HG03342 (cell line): ENCODE results near the gene LLCFC1.

Source experiments
- ATAC-seq: cut with Tn5 transposase; IDR thresholded peaks from one replicate; pipeline ENCODE4 v1.9.1; 2021; ENCODE audit warnings: mild to moderate bottlenecking, moderate library complexity; ENCODE audit not compliant: unreplicated experiment

Gene LLCFC1

DNA sequence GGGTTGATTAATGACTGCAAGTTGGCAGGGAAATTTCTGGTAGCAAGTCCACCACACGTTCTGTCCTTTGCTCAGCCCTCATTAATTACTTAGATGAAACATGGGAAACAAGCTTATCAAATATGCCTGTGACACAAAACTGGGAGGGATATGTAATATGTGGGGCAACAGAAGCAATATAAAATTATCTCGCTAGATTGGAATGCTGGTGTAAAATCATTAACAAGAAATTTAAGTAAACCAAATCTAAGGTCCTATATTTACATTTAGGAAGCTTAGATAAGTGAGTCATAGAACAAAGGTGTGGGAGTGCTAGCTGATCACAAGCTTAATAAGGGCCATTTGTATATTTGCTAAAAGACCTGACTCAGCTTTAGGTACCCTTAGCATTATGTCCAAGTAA is 29.3 kb upstream of the LLCFC1 start:
- ATAC-seq, result no peak

- ATAC-seq, result no peak
These were observed 28.8 kb upstream of the LLCFC1 start for GRCh38 chr7:142910481-142910880.

DNA sequence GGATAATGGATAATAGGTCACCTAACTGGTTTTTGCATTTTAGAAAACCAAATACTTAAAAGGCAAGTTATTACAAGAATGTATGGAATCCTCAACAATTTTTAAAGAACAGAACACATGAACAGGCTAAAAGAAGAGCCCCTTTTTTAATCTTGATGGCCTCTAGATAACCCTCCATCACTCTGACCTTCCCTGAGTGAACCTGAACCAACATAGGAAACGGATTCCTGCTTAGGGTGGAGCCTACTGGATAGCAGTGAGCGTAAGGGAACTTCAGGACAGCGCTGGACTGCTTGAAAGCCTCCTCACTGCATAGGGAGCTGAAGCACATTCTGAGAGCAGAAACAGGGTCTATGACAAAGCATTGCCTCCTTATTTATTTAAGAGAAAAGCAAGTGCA is 26.2 kb upstream of the LLCFC1 start:
- no peak for ATAC-seq

- no peak for ATAC-seq
These were observed 25.7 kb upstream of the LLCFC1 start for GRCh38 chr7:142913566-142913965.

GRCh38 chr7:142914121-142914520 is 25.2 kb upstream of the LLCFC1 start:
- ATAC-seq, result no peak

DNA sequence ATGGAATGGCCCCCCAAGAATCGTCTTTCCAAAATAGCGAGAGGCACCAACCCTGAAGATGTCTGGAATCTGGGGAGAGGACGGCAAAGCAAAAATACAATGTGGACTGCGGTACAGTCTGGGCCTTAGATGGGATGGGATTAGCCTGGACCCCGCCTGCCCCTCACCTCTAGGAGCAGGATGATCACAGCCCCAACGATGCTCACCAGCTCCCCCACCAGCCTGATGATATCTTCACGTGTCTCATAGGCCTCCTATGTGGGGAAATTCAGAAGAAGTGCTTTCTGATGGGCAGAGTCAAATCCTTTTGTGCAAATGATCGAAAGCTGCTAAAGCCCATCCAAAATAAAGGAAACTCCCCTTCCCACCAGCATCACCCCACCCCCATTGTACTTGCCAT is 24.0 kb upstream of the LLCFC1 start:
- no peak for ATAC-seq

DNA sequence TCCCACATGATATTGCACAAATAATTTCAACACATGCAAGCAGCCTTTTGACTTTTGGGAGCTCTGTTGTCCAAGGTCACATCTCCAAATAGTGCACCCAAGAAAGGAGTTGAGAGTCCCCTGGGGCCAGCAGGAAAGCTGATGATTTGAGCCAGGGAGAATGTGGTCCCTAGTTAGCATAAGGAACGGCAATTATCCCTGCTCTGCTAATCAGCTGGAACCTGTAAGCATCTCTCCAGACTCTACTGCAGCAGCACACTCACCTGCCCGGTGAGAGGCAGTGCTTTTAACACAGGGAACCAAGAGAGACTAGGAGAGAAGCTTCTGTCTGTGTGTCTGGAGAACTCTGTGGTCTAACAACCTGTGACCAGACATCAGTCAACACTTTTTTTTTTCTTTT is 22.8 kb upstream of the LLCFC1 start:
- ATAC-seq, result no peak

- no peak for ATAC-seq
These were observed 21.8 kb upstream of the LLCFC1 start for GRCh38 chr7:142917447-142917846.

- ATAC-seq, result no peak
These were observed 20.4 kb upstream of the LLCFC1 start for GRCh38 chr7:142918901-142919300.

DNA sequence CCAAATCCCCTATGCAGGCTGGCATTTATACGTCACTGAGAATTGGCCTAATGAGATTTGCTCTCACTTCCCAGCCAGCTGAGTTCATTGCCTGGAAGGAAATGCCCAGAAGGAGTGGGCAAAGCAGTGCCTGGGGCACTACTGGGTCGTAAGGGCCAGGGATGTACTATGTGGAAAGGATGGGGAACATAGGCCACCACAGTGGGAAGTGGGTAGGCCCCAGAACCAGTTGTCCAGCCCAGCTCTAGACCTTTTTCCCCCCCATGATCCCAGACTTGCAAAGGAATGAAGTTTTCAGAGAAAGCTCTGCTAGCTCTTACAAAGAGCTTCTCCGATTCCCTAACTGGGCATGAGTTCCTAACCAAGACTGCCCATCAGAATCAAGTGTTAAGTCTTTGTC is 19.6 kb upstream of the LLCFC1 start:
- no peak for ATAC-seq

- no peak for ATAC-seq
These were observed 15.9 kb upstream of the LLCFC1 start for GRCh38 chr7:142923391-142923790.

GRCh38 chr7:142925413-142925812 is 13.9 kb upstream of the LLCFC1 start:
- no peak for ATAC-seq

DNA sequence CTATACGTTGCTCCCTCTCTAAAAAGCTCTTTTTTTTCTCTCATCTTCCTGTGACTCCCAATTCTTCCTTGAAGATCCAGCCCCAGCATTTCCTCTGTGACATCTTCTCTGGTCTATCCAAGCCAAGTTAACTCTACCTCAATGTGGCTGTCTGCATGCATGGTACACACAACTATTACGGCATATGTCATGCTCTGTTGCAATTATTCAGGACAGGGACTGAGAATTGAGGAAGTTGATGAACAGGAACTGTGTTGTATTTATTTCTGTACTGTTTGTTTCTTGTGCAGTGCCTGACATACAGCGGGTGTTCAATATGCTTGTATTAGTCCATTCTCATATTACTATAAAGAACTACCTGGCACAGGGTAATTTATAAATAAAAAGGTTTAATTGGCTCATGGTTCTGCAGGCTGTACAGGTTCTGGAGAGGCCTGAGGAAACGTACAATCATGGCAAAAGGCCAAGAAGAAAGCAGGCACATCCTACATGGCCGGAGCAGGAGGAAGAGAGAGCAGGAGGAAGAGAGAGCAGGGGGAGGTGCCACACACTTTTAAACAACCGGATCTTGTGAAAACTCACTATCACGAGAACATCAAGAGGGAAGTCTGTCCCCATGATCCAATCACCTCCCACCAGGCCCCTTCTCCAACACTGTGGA is 12.1 kb upstream of the LLCFC1 start:
- no peak for ATAC-seq

- ATAC-seq, result no peak
These were observed 11.3 kb upstream of the LLCFC1 start for GRCh38 chr7:142927949-142928348.

DNA sequence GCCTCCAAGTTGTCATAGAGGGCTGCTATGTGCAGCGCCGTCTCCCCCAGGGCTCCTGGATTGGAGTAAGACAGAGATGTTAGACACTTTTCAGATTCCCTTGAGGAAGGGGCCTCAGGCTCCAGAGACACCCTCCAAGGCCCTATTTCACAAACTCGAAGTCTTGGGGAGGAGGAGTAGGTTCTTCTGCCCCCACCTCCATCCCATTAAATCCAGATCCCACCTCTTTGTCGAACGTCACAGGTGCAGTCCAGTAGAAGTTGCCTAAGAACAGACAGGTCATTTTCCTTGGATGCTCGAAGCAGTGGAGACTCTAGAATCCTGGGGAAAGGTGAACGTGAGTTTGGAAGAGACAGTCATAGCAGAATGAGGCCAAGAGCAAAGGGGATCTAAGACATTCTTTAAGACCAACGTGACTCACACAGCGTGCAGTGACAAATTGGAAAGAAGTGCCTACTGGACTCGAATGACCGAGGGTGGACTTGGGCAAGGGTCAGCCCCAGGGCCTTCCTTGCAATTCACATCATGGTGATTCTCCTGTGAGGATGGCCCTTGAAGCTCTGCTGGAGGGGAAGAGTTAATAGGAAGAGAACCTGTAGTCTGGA is 9.1 kb upstream of the LLCFC1 start:
- no peak for ATAC-seq

DNA sequence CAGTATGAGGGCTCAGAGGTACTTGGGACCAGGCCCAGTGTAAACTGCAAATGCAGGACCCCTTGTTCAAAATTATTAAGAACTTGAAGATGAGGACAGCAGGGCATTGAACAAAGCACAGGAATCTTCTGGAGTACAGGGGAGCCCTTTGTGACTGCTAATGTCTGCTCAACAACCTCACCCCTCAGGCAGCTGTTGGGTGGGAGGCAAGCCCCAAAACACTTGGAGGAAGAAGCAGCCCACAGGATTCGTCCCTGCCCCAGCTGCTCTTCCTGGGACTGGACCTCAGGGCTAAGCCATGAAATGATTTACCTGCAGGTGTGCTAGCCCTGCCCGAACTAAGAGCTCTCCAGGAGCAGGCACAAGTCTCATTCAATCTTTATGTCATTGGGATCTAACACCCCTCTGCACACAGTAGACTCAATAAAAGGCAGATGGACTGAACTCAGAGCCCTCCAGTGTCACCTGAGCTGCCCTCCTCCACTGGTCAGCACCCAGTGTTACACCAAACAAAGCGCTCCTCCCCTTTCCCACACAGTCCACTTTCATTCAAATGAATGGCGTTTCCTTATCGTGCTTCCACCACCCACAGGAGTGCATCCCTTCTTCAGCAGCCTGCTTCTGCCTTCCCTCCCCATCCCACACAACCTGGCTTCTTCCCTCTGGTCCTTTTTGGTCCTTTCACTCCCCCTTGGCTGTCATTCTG is 6.7 kb upstream of the LLCFC1 start:
- no peak for ATAC-seq

GRCh38 chr7:142933092-142933475 is 6.2 kb upstream of the LLCFC1 start:
- no peak for ATAC-seq

DNA sequence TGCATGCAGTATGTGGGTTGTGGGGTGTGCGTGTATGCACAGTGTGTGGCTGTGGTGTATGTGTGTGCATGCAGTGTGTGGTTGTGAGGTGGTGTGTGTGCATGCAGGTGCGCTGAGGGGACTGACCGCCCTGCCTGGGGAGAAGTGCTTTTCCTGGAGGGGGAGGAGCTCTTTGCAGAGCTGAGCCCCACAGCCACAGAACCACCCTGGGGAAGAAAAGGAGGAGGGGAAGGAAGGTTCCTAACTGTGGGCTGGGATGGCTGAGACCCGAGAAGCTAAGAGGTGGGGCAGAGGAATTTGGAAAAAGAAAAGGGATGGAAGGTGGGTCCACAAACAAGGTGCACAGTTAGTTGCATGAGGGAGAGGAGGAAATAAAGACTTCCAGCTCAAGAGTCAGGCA is 5.7 kb upstream of the LLCFC1 start, which contains the start of gene TRPV5:
Gene TRPV5, minus strand, starts transcription at position 123 of the 400 bp plus-strand sequence. CDS start 287 bp downstream, outside the sequence.
- no peak for ATAC-seq

DNA sequence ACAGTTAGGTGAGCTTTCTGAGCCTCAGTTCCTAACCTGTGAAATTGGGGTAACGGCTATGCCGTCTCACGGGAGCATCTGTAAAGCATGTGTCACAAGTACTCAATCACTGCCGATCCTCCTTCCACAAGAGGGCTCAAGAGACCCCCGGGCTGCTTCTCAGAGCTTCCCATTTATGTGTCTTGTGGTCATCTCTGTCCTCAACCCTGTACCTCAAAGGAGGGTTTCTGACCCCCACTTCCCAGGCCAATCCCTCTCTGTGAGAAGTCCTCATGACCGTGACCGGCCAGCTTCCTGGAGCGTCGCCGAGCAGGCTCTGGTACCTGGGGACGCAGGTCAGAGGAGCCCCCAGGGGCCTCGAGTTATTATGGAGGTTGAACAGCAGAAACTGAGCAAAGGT is 5.2 kb upstream of the LLCFC1 start:
- no peak for ATAC-seq

DNA sequence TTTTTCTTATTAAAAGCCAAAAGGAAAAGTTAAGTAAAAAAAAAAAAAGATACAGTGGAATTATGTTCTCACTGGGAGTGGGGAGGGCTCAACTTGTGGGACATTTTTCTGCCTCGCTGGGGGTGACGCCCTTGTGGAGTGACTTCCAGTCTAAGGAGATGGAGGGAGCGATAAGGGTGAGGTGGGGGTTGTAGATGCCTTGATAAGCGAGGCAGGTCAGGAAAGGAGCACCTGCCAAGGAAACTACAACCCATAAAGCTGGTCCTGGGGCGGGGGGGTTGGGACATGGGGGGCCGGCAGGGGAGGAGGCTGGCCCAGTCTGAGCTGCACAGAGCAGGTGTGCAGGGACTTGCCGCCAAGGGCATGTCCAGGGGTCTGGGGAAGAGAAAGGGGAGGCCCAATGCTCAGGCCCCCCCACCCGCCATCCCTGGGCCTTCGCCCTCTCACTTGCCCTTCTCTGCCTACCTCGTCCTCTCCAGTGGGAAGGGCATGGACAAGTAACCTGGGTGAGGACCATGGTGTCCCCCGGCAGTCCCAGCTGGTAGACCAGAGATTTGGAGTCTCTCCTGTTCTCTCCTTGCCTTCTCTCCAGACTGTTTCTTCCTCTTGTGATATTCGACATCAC is 3.2 kb upstream of the LLCFC1 start:
- ATAC-seq, result no peak

- ATAC-seq, result no peak
These were observed 673 bp upstream of the LLCFC1 start for GRCh38 chr7:142938611-142939010.
